Adrenal gland (tissue), 5 donors: ENCODE results near the gene TMEM35B.
"Not testable (repeated sequence)": the region's sequence is repeated elsewhere in the genome, so short reads cannot be mapped to it uniquely, and the experiment has no call there.

Experiments used
- CTCF ChIP-seq, 6 experiments: fragments of 450-650 bp in 4 of 6; fragments of 200-600 bp in 2 of 6; sonication (generic) in 1 of 6; IDR thresholded peaks; 1 replicate in 5 of 6; 2 replicates in 1 of 6; pipeline versions ENCODE4 v1.5.1 to v1.8.0; 2016 to 2021; ENCODE audit warnings: antibody characterized with exemption in 6 of 6, mild to moderate bottlenecking in 2 of 6, moderate library complexity in 1 of 6
- POLR2A ChIP-seq, 2 donors: fragments of 450-650 bp; IDR thresholded peaks; one replicate each; pipeline ENCODE4 v1.6.1; 2017; ENCODE audit warnings: antibody characterized with exemption in 2 of 2, mild to moderate bottlenecking in 2 of 2, moderate library complexity in 1 of 2
- donor health status: DM: no; HTN: no; CAD: no.

- not testable (repeated sequence) for TF ChIP-seq CTCF, POLR2A (IDR thresholded peaks at IDR 0.05)
These were observed 37.4 kb downstream of the TMEM35B start for GRCh38 chr1:34947641-34948314.
